ENCODE data around the gene PLCXD1.
"Not testable (repeated sequence)": the region's sequence is repeated elsewhere in the genome, so short reads cannot be mapped to it uniquely, and the experiment has no call there.

Gene PLCXD1

DNA sequence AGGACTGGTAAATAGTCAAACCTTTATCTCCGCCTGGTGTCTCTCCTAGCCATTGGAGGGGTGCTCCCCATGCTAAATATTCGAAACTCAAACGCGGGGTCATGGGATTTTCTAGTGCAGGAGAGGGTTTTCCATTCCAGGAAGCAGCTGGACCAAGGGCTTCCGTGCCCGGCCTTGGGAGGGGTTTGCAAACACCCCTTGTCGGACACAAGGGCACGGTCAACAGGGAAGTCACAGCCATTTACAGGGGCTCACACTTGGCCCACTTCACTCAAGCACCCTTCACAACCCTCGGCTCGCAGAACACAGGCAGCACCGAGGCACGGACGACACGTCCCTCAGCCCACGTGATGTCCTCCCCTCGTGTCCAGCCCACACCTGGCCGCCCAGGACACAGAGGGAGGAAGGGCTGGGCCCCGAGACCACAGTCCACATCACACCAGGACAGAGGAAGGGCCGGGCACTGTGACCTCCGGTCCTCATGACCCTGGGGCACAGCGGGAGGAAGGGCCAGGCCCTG lies 10.3 kb upstream of the PLCXD1 start:
- no peak for DNase-seq (ENCODE audit: low read depth)
- TF ChIP-seq, protein P1, sequence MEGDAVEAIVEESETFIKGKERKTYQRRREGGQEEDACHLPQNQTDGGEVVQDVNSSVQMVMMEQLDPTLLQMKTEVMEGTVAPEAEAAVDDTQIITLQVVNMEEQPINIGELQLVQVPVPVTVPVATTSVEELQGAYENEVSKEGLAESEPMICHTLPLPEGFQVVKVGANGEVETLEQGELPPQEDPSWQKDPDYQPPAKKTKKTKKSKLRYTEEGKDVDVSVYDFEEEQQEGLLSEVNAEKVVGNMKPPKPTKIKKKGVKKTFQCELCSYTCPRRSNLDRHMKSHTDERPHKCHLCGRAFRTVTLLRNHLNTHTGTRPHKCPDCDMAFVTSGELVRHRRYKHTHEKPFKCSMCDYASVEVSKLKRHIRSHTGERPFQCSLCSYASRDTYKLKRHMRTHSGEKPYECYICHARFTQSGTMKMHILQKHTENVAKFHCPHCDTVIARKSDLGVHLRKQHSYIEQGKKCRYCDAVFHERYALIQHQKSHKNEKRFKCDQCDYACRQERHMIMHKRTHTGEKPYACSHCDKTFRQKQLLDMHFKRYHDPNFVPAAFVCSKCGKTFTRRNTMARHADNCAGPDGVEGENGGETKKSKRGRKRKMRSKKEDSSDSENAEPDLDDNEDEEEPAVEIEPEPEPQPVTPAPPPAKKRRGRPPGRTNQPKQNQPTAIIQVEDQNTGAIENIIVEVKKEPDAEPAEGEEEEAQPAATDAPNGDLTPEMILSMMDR (conservative IDR thresholded peaks at IDR 0.05; ENCODE audit: low read depth, low read length) = no peak
- H3K4me3 ChIP-seq (ENCODE audit: low read length) = no peak overlapping the region

DNA sequence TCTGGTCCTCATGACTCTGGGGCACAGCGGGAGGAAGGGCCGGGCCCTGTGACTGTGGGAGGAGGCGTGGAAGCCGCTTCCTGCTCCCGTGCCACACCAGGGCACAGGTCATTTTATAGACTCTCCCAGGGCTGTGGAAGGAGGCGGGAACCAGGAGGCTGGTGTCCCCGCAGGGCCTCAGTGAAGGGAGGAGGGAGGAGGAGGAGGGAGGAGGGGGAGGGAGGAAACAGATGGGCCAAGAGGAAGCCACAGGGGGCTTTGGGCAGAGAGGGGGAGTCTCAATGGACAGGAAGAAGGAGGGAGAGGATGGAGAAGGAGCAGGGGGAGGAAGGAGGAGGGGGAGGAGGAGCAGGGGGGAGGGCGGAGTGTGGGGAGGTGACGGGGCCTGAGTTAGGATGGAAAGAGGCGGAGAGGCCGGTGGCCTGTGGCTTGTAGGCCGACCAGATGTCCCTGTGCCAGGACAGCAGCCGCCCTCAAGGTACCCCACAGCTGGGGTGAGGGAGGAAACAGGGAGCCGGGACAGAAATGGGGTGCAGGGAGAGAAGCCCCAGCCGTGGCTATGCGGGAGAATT lies 6.2 kb upstream of the PLCXD1 start:
- H3K4me3 ChIP-seq (ENCODE audit: low read length) = no peak overlapping the region
- TF ChIP-seq, protein P1 (conservative IDR thresholded peaks at IDR 0.05; ENCODE audit: low read depth, low read length) = no peak
- no peak for DNase-seq (ENCODE audit: low read depth)

DNA sequence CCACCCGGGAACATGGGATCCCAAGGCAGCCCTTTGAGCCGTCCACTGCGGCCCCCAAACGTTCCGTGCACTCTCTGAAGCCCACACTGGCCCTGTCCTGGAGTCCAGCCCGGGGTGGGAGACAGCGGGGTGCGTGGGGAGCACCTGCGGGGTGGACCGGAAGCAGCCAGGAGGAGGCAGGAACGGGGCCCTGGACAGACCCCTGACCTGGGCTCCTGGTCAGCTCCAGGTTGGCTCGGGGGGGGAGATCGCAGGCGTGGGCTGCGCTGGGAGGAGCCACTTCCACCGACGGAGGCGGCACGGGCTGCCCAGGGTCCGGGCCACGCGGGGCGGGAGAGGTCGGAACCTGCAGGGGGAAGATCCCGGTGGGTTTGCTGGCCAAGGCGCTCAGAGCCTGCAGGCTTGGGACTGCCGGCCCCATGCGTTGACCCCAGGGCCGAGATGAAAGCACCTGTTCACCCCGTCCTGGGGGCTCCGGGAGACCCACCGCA lies 5.7 kb upstream of the PLCXD1 start:
- TF ChIP-seq, protein P1 (conservative IDR thresholded peaks at IDR 0.05; ENCODE audit: low read depth, low read length) = no peak
- H3K4me3 ChIP-seq (ENCODE audit: low read length) = no peak overlapping the region
- DNase-seq (ENCODE audit: low read depth) = no peak

DNA sequence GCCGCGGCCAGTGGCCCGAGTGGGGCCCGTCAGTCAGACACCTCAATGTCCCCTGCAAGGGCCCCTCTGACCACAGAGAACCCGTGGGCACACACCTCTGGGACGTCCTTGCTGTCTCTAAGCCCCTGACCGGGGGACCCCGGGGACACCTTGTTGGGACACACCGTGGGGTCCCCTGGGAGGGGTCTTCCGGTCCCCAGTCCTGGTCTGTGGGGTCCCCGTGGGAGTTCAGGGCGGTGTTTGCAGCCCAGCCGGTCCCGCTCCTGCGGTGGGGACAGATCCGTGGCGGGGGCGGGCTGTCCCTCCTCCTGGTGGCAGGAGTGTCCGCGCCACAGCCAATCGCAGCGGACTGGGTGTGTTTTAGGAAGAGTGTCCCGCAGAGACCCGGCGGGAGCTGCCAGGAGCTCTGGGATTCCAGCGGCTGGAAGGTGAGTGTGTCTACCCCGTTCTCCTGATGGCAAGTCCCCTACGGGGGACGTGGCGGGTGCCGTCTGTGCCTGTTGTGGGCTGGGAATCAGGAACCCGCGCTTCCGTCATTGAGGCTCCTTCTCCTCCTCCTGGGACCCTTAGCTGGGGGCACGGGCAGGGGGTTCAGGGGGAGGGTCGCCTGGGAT lies 5.1 kb upstream of the PLCXD1 start:
- peak overlapping the region; percentile 23 for H3K4me3 ChIP-seq (ENCODE audit: low read length)
- DNase-seq (ENCODE audit: low read depth) = no peak

DNA sequence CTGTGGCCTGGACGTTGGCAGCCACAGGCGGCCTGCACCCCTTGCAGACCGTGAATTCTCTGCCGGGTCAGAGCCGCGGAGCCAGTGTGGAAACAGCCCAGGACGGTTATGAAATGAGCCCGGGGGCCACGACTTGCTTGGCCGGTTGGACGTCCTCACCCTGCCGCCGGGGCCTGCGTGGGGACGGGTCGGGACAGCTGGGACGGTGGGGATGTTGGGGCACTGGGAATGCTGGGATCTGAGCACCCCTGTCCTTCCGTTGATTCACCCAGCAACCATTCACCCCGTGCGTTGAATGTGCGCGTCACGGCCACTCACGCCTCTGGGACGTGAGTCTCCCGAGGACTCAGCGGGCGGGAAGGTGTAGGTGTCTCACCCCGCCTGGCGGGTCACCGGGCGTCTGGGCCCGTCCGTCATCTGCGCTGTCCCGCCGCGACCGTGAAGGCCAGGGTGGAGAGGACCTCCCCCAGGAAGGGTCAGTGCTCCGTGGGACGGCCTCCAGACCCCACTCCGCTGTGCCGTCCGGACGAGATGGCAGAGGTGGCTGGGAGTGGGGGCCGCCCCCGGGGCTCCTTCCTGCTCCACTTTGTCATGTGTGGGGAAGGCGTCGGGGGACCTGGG lies 4.5 kb upstream of the PLCXD1 start:
- no peak for DNase-seq (ENCODE audit: low read depth)

More for the DNA sequence above, 5.1 kb upstream of the PLCXD1 start:
- TF ChIP-seq, protein P1 (conservative IDR thresholded peaks at IDR 0.05; ENCODE audit: low read depth, low read length) = no peak

DNA sequence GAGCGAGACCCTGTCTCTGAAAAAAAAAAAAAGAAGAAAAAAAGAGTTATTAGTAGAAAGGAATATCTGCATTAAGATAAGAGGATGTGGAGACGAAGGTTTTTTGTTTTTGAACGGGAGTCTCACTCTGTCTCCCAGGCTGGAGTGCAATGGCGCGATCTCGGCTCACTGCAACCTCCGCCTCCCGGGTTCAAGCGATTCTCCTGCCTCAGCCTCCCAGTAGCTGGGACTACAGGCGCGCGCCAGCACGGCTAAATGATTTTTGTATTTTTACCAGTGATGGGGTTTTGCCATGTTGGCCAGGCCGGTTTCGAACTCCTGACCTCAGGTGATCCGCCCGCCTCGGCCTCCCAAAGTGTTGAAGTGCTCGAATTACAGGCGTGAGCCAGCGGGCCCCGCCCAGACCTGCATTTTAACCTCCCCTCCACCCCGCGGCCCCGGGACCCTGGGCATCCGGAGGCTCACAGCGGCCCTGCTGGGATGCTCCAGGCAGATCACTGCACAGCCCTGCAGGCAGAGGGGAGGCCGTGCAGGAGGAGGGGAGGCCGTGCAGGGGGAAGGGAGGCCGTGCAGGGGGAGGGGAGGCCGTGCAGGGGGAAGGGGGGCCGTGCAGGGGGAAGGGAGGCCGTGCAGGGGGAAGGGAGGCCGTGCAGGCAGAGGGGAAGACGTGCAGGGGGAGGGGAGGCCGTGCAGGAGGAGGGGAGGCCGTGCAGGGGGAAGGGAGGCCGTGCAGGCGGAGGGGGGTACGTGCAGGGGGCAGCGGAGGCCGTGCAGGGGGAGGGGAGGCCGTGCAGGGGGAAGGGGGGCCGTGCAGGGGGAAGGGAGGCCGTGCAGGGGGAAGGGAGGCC lies 1.2 kb upstream of the PLCXD1 start:
- not testable (repeated sequence) for H3K4me3 ChIP-seq (ENCODE audit: low read length); DNase-seq (ENCODE audit: low read depth)

More for the DNA sequence above, 4.5 kb upstream of the PLCXD1 start:
- H3K4me3 ChIP-seq (ENCODE audit: low read length) = peak overlapping the region; percentile 23
- TF ChIP-seq, protein P1 (conservative IDR thresholded peaks at IDR 0.05; ENCODE audit: low read depth, low read length) = no peak

DNA sequence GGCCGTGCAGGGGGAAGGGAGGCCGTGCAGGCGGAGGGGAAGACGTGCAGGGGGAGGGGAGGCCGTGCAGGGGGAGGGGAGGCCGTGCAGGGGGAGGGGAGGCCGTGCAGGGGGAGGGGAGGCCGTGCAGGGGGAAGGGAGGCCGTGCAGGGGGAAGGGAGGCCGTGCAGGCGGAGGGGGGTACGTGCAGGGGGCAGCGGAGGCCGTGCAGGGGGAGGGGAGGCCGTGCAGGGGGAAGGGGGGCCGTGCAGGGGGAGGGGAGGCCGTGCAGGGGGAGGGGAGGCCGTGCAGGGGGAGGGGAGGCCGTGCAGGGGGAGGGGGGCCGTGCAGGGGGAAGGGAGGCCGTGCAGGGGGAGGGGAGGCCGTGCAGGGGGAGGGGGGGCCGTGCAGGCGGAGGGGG lies 459 bp upstream of the PLCXD1 start:
- not testable (repeated sequence) for H3K4me3 ChIP-seq (ENCODE audit: low read length); DNase-seq (ENCODE audit: low read depth)

DNA sequence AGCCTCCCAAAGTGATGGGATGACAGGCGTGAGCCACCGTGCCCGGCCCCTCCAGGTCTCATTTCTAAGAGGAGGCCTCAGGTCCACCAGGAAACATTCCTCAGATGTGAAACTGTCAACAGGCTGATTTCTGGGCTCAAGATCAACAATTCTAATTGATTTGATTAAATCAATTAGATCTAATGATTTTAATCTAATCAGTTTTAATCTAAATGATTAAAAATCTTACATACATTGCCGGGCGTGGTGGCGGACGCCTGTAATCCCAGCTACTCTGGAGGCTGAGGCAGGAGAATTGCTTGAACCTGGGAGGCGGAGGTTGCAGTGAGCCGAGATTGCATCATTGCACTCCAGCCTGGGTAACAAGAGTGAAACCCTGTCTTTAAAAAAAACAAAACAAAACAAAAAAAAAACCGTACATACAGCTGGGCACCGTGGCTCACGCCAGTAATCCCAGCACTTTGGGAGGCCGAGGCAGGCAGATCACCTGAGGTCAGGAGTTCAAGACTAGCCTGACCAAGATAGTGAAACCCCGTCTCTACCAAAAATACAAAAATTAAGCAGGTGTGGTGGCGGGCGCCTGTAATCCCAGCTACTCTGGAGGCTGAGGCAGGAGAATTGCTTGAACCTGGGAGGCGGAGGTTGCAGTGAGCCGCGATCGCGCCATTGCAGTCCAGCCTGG lies 960 bp downstream of the PLCXD1 start:
- DNase-seq (ENCODE audit: low read depth) = not testable (repeated sequence)
- peak overlapping the region; percentile 11 for H3K4me3 ChIP-seq (ENCODE audit: low read length)

Measured in retinal pigment epithelial cell (primary cell).